A673 (cell line): ENCODE results near the gene STK17A.

ENCODE experiments used
- EZH2 ChIP-seq: fragments of 200-600 bp; sonication (generic); IDR thresholded peaks from 2 replicates; pipeline ENCODE4 v1.6.1; 2017; ENCODE audit warnings: borderline replicate concordance, low read depth, mild to moderate bottlenecking, mixed read lengths, antibody characterized with exemption, low read length; ENCODE audit not compliant: poor library complexity, severe bottlenecking
- TF ChIP-seq, protein P1 (sequence below): fragments of 300-800, 200-600 bp; sonication (generic); conservative IDR thresholded peaks from 2 replicates; pipeline ENCODE4 v1.5.1; 2017; ENCODE audit warnings: low read depth, mild to moderate bottlenecking, antibody characterized with exemption, low read length, moderate library complexity, mixed read lengths

DNA sequence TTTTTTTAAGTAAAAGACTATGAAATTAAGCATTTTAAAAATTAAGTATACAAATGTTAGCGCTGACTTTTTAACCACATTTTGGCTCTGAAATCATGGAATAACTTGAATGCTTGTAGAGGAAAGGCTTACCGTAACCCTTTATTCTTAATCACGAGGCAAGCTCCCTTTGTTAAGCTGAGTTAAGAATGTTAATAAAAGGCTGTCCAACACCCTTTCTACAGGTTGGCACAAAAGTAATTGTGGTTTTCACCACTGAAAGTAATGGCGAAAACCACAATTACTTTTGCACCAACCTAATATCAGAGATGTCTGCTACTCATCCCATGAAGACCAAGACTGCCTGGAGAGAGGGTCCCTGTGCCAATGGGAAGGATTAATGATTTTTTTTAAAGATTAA is 70.6 kb downstream of the STK17A start:
- TF ChIP-seq, protein P1, sequence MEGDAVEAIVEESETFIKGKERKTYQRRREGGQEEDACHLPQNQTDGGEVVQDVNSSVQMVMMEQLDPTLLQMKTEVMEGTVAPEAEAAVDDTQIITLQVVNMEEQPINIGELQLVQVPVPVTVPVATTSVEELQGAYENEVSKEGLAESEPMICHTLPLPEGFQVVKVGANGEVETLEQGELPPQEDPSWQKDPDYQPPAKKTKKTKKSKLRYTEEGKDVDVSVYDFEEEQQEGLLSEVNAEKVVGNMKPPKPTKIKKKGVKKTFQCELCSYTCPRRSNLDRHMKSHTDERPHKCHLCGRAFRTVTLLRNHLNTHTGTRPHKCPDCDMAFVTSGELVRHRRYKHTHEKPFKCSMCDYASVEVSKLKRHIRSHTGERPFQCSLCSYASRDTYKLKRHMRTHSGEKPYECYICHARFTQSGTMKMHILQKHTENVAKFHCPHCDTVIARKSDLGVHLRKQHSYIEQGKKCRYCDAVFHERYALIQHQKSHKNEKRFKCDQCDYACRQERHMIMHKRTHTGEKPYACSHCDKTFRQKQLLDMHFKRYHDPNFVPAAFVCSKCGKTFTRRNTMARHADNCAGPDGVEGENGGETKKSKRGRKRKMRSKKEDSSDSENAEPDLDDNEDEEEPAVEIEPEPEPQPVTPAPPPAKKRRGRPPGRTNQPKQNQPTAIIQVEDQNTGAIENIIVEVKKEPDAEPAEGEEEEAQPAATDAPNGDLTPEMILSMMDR = no peak
- TF ChIP-seq EZH2 = no peak
